NCI-H226 (cell line): ENCODE measurements around the gene ADAMTS2.

ENCODE experiments used
- DNase-seq: peaks from one replicate; pipeline ENCODE4 v3.0.0-alpha.2; 2015

ADAMTS2 gene

GRCh38 chr5:179211068-179211467 lies 134.2 kb downstream of the ADAMTS2 start:
- DNase-seq: no peak

DNA sequence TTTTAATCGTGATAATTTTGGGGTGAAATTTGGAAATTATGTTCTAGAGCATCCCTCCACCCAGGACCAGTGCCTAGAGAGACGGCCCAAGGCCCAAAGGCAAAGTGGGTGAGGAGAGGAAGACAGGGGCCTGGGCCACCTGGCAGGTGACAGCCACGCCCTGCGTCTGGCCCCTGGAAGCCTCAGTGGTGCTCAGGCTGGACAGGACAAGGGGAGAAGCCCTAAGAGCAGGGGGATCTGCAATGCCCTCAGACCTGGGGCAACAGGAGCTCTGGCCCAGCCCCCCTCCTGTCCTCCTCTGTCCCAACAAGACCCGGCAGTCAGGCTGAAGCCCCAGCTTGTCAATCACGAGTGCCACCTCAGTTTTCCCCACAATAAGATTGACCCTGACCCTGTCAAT lies 134.8 kb downstream of the ADAMTS2 start:
- no peak for DNase-seq

- no peak for DNase-seq
Measured at GRCh38 chr5:179209359-179210150, 135.7 kb downstream of the ADAMTS2 start.

- DNase-seq: no peak
Measured at GRCh38 chr5:179208706-179209358, 136.4 kb downstream of the ADAMTS2 start.

- DNase-seq: no peak
Measured at GRCh38 chr5:179207920-179208705, 137.1 kb downstream of the ADAMTS2 start.

GRCh38 chr5:179207470-179207869 lies 137.8 kb downstream of the ADAMTS2 start:
- no peak for DNase-seq

GRCh38 chr5:179206366-179206765 lies 138.9 kb downstream of the ADAMTS2 start:
- no peak for DNase-seq

- DNase-seq: no peak
Measured at GRCh38 chr5:179205277-179205676, 140.0 kb downstream of the ADAMTS2 start.

GRCh38 chr5:179204572-179204971 lies 140.7 kb downstream of the ADAMTS2 start:
- DNase-seq: no peak

GRCh38 chr5:179203248-179203647 lies 142.0 kb downstream of the ADAMTS2 start:
- no peak for DNase-seq

- DNase-seq: no peak
Measured at GRCh38 chr5:179201986-179202385, 143.3 kb downstream of the ADAMTS2 start.

DNA sequence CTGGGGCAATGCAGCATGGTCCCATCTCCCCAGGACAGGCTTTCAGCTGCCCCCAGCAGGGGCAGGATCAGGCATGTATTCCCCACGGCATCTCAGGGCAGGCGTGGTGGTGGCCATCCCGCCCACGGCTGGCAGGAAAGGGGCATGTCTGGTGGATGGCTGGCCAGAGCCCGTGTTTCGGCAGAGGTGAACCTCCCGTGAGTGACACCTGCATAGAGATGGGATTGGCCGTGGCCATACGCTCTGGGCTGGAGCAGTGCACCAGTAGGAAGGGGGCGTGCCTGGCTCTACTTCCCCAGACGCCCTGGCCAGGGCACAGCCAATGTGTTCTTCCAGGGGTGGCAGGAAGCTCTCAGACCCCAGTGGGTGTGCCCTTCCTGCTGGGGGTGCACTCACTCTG lies 146.0 kb downstream of the ADAMTS2 start:
- no peak for DNase-seq

GRCh38 chr5:179198825-179199224 lies 146.4 kb downstream of the ADAMTS2 start:
- no peak for DNase-seq

GRCh38 chr5:179196405-179197079 lies 148.7 kb downstream of the ADAMTS2 start:
- no peak for DNase-seq

DNA sequence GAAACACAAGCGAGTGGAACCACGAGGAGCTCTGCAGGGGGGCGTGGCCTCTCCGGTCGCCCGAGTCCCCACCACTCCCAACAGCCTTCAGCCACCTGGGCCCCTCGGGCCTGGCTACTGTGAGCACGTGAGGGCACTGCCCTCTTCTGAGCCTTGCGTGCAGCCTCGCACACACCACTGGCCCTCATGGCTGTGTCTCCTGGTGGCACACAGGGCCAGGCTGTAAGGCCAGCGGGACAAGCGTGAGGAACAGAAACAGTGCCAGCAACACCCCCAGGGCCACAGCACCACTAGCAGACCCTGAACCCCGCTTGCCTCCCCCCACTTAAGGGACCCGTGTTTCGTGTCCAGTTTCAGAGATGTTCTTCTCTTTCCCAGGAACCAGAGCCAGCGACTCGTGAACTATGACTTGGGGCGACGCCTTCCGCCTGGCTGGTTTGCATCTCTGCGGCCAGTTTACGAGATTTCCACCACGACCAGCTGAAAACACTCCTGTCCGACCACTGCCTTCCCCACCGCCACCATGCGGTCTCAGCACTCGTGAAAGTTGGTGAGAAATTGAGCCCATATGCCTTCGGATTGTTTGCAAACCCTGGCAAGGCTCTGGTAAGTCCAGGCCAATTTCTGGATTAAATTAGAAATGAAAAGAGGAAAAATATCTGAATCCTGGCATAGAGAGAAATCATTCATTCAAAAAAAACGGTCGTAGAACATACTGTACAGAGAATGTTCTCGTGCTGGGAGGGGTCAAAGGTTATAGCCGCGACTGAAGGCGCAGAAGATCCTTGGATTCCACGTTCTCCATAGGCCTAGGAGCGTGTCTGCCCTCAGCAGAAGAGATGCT lies 149.5 kb downstream of the ADAMTS2 start:
- DNase-seq: no peak

DNA sequence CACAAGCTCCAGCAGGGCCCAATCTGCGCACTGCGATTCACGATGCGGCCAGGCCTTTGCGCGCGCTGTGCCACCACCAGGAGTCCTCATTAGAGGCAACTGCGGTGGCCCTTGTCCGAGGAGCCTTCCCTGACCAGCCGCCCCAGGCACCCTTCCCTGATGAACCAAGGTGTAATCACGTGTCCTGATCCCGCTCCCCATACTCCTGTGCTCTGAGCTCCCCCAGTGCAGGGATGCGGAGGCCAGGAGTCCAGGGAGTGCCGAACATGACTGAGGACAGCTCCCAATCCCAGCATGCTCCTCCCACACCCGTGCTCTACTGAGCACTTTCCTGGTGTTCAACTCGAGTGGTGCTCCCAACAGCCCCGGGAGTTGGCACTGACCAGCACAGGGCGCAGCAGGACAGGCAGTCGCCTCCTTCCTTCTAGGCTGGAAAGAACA lies 150.3 kb downstream of the ADAMTS2 start:
- DNase-seq: no peak

- no peak for DNase-seq
Measured at GRCh38 chr5:179194201-179194910, 150.9 kb downstream of the ADAMTS2 start.

GRCh38 chr5:179193746-179194145 lies 151.5 kb downstream of the ADAMTS2 start:
- no peak for DNase-seq

DNA sequence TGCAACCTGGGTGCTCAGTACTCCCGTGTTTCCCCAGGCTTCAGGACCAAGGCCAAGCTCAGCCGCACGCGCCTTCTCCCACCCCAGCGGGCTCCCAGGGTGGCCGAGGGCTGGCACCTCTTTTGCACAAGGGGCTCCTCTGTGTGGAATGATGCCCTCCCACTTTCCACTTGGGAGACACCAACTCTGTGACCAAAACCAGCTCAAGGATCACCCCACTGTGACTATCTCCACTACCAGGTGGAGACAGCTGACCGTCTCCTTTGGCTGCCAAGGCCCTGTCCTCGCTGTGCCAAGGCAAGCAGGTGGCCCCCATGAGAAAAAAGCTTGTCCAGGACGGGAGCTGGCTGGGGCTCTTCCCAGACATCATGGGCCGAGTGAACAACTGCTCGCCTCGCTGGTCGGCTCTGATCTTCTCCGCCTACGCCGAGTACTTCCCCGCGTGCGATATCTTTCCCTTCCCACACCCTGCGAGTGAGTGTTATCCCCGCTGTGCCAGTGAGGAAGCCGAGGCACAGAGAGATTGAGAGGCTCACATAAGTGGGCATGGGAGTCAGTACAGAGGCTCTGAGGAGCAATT lies 152.3 kb downstream of the ADAMTS2 start:
- no peak for DNase-seq

GRCh38 chr5:179192185-179192890 lies 152.9 kb downstream of the ADAMTS2 start:
- no peak for DNase-seq
